Calu3 (cell line): ENCODE data around the gene ABRAXAS1. TPM values are rescaled to one million over a fixed set of nuclear protein-coding genes. Genes with fewer than 3 reads are reported as not detected.

Source experiments
- BruUV-seq: library from RNA; stranded (reverse); fragments of 400-500 nt; replicated peaks from 2 replicates; lab custom pipeline; 2021; lab: Mats Ljungman, UMichigan
- CTCF ChIA-PET: fragments of 300-600 bp; sonication (Branson Sonifier 250); formaldehyde crosslinking; loops from one replicate; lab custom pipeline; 2022; ENCODE audit warnings: antibody characterized with exemption; lab: Charles Lee
- DNase-seq: peaks from one replicate; pipeline ENCODE4 v3.0.0; 2022
- H3K27ac Mint-ChIP-seq: one replicate; pipeline ENCODE4 v1.8.0; 2022; ENCODE audit warnings: mixed read lengths; ENCODE audit not compliant: unreplicated experiment
- H3K27me3 Mint-ChIP-seq: one replicate; pipeline ENCODE4 v1.8.0; 2022; ENCODE audit warnings: mixed read lengths; ENCODE audit not compliant: unreplicated experiment
- H3K36me3 Mint-ChIP-seq: one replicate; pipeline ENCODE4 v1.8.0; 2022; ENCODE audit warnings: mild to moderate bottlenecking, moderate library complexity, mixed read lengths; ENCODE audit not compliant: insufficient read depth, unreplicated experiment
- H3K4me1 Mint-ChIP-seq: one replicate; pipeline ENCODE4 v1.8.0; 2022; ENCODE audit warnings: mild to moderate bottlenecking, low read depth, mixed read lengths; ENCODE audit not compliant: unreplicated experiment
- H3K4me3 Mint-ChIP-seq: one replicate; pipeline ENCODE4 v1.8.0; 2022; ENCODE audit warnings: mild to moderate bottlenecking, low read depth, moderate library complexity, mixed read lengths; ENCODE audit not compliant: unreplicated experiment
- H3K9me3 Mint-ChIP-seq: one replicate; pipeline ENCODE4 v1.8.0; 2022; ENCODE audit warnings: low read depth, mixed read lengths; ENCODE audit not compliant: unreplicated experiment
- CTCF ChIP-seq: fragments of 200-600 bp; IDR thresholded peaks from one replicate; pipeline ENCODE4 v1.8.0; 2022; ENCODE audit warnings: antibody characterized with exemption; ENCODE audit not compliant: unreplicated experiment
- intact Hi-C: fragments of 100-400 bp; cut with micrococcal nuclease; formaldehyde crosslinking; loops from one replicate; pipeline ENCODE4 v1.10.0; 2022; ENCODE audit not compliant: unreplicated experiment
- total RNA-seq: library from RNA; stranded (reverse); gene quantifications from 2 replicates; pipeline ENCODE4 v1.2.3, GENCODE V29; 2022

ABRAXAS1 gene
- total RNA-seq, 1 experiment from 2014 or later: 4.2 TPM

- no peaks in the 10 kb centered on the region for H3K9me3 Mint-ChIP-seq
These were observed 28.8 kb downstream of the ABRAXAS1 start for GRCh38 chr4:83456184-83456501.

DNA sequence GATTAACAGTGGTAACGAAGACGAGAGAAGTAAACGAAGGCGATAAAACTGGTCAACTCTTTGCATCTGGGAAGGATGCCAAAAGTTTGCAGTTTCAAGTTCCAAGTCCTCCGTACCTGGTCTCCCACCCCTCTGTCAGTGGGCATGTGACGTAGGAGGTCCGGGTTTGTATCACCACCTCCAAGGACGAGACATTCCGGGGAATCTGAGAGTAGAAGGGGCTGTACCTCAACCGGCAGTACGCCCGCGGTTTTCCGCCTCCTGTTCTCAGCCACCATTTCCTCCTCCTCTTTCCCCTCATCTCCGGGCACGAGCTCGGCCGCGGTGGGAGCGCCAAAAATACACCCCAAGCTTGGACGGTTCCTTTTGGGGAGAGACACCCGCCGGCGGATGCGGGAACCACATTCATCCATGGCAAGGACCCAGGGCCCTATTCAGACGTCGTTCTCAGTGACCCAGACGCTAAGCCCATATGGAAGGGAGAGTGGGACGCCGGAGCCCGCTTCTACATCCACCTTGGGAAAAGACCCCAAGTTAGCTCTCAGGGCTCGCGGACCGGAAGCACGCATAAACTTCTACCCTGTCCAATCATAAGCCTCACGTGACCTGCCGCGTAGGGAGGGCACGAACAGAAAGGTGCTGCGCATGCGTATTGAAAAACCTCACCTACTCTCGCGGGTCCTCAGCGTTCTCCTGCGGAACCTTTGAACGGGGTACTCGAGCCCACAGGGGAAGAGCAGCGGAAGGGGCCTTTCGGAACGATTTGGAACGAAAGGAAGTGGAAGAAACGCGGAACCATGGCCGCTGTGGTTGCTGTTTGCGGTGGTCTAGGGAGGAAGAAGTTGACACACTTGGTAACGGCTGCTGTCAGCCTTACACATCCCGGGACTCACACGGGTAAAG, 29.4 kb downstream of the ABRAXAS1 start, which contains the start of the genes HELQ and MRPS18C:
TSS of gene HELQ (minus strand) at position 543 of the 903 bp plus-strand sequence. CDS start at position 413, 130 bp downstream.
TSS of gene MRPS18C (plus strand) at position 778 of the 903 bp plus-strand sequence. CDS start at position 798, 20 bp downstream.
- peaks cover 20% of the 10 kb centered on the region for H3K36me3 Mint-ChIP-seq
- TSS peak; percentile 62 for BruUV-seq
- CTCF ChIA-PET: interaction anchor here (0.6 to 1.5 kb wide), 2 partner anchors 93 to 797 kb away, joined by 4 read pairs; no protein-coding TSS in a partner anchor

More at GRCh38 chr4:83456184-83456501, 28.8 kb downstream of the ABRAXAS1 start:
- CTCF ChIA-PET: interaction anchor here (1.5 kb wide), 1 partner anchor 94 kb away, joined by 4 read pairs; no protein-coding TSS in a partner anchor
- Mint-ChIP-seq H3K27ac (peak overlapping the region; percentile 98), H3K36me3 (peaks cover 20% of the 10 kb centered on the region), H3K4me3 (peak overlapping the region; percentile 93), H3K4me1 (no peaks in the 10 kb centered on the region), H3K27me3 (no peaks in the 10 kb centered on the region)
- TF ChIP-seq CTCF: no peak
- DNase-seq: no peak
- intact Hi-C loops: no loop called here
- BruUV-seq: TSS peak; percentile 81

DNA sequence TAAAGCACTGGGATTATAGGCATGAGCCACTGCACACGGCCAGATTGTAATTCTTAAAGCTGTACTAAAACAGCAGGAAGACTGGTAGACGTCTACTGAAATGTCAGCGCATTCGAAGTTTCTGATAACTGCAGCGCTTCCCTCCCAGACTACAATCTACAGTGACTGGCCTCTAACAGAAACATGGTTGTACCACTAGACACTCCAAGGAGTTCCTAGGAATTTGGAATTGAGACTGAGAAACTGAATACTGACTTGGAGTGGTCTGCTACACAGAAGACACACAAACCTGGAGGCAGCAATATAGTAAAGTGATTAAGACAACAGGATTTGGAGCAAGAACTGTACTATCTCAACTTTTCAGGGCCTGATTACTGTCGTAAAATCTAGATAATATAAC, 30.2 kb downstream of the ABRAXAS1 start:
- Mint-ChIP-seq H3K27ac (peak overlapping the region; percentile 98), H3K4me3 (peak overlapping the region; percentile 93), H3K27me3 (no peaks in the 10 kb centered on the region), H3K36me3 (peaks cover 20% of the 10 kb centered on the region), H3K4me1 (no peaks in the 10 kb centered on the region), H3K9me3 (no peaks in the 10 kb centered on the region)
- no peak for TF ChIP-seq CTCF
- CTCF ChIA-PET: interaction anchor here (1.5 kb wide), 1 partner anchor 92 kb away, joined by 4 read pairs; no protein-coding TSS in a partner anchor
- intact Hi-C loops: loop anchor here (5.0 kb wide), 1 partner anchor 92 kb away; no protein-coding TSS in a partner anchor
- BruUV-seq: no TSS peak
- no peak for DNase-seq

More for the DNA sequence above, 29.4 kb downstream of the ABRAXAS1 start, which contains the start of the genes HELQ and MRPS18C:
- Mint-ChIP-seq H3K4me3 (peak within 1 kb of the TSS; percentile 93), H3K27me3 (no peaks in the 10 kb centered on the region), H3K4me1 (no peaks in the 10 kb centered on the region), H3K27ac (peak within 1 kb of the TSS; percentile 98), H3K9me3 (no peaks in the 10 kb centered on the region)
- no peak for TF ChIP-seq CTCF
- intact Hi-C loops: no loop called here
- peak; percentile 88 for DNase-seq

DNA sequence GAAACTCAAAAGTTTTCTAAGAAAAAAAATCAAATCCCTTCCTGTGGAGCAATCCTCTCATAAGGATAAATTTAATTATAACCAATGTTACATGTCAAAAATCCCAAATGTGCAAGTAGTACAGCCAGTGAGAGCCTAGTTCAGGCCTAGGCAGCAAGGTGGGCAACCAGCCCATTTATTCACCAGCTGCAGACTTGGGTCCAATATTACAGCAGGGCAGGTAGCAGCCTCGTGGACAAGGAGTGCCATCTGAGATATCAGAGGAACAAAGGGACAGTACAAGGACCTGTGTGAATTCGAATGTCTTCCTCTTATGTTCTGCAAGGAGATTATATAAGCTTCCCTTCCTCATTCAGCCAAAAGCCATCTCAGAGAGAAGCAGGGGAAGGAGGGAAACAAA, 35.9 kb downstream of the ABRAXAS1 start:
- no peaks in the 10 kb centered on the region for H3K36me3 Mint-ChIP-seq
- CTCF ChIA-PET: no interaction called here
- DNase-seq: no peak
- H3K4me3 Mint-ChIP-seq: no peak overlapping the region
- H3K27me3 Mint-ChIP-seq: no peaks in the 10 kb centered on the region
- TF ChIP-seq CTCF: no peak
- H3K27ac Mint-ChIP-seq: no peak overlapping the region
- no peaks in the 10 kb centered on the region for H3K4me1 Mint-ChIP-seq
- BruUV-seq: no TSS peak
- intact Hi-C loops: no loop called here
- H3K9me3 Mint-ChIP-seq: no peaks in the 10 kb centered on the region
